IPS DF 4.7 (cell line): Measurements from ENCODE around the gene CNR2.
"Not testable (repeated sequence)": the region's sequence is repeated elsewhere in the genome, so short reads cannot be mapped to it uniquely, and the experiment has no call there.

Experiments used
- DNase-seq: peaks from one replicate; pipeline ENCODE4 v3.0.0-alpha.2; 2013; ENCODE audit warnings: low spot score; ENCODE audit errors: extremely low read depth

CNR2 gene

GRCh38 chr1:23913212-23913880 lies at the start of gene CNR2:
TSS of gene CNR2 (minus strand) at chr1:23913362. CDS start at chr1:23875617, 37,745 bp downstream.
- no peak for DNase-seq

- no peak for DNase-seq
These were observed 47.3 kb upstream of the CNR2 start for GRCh38 chr1:23960291-23961020.

- no peak for DNase-seq
These were observed 46.5 kb upstream of the CNR2 start, which contains the start of gene PNRC2 for GRCh38 chr1:23959461-23960290. TSS of gene PNRC2 (plus strand) at chr1:23959828. CDS start at chr1:23961458, 1,630 bp downstream.

- DNase-seq, result no peak
These were observed 45.8 kb upstream of the CNR2 start for GRCh38 chr1:23958810-23959460.

- DNase-seq, result not testable (repeated sequence)
These were observed 45.1 kb upstream of the CNR2 start for GRCh38 chr1:23958040-23958809.

GRCh38 chr1:23957096-23957495 lies 43.9 kb upstream of the CNR2 start:
- no peak for DNase-seq

- no peak for DNase-seq
These were observed 39.9 kb upstream of the CNR2 start for GRCh38 chr1:23953020-23953419.

GRCh38 chr1:23947366-23947765 lies 34.2 kb upstream of the CNR2 start:
- DNase-seq, result no peak

- DNase-seq, result no peak
These were observed 23.5 kb upstream of the CNR2 start for GRCh38 chr1:23936481-23937176.

GRCh38 chr1:23931491-23931880 lies 18.3 kb upstream of the CNR2 start:
- no peak for DNase-seq

- DNase-seq, result no peak
These were observed 17.8 kb upstream of the CNR2 start for GRCh38 chr1:23930861-23931490.

- DNase-seq, result no peak
These were observed 17.1 kb upstream of the CNR2 start for GRCh38 chr1:23930270-23930669.

GRCh38 chr1:23928789-23929188 lies 15.6 kb upstream of the CNR2 start:
- no peak for DNase-seq

- DNase-seq, result no peak
These were observed 13.9 kb upstream of the CNR2 start for GRCh38 chr1:23927097-23927496.

- no peak for DNase-seq
These were observed 12.1 kb upstream of the CNR2 start for GRCh38 chr1:23925279-23925678.

- no peak for DNase-seq
These were observed 11.4 kb upstream of the CNR2 start for GRCh38 chr1:23924601-23925000.

GRCh38 chr1:23923592-23924499 lies 10.7 kb upstream of the CNR2 start:
- DNase-seq, result no peak

- no peak for DNase-seq
These were observed 9.3 kb upstream of the CNR2 start for GRCh38 chr1:23922321-23922943.
